ENCODE data around the gene NELL1. TPM values are rescaled to one million over a fixed set of nuclear protein-coding genes. Genes with fewer than 3 reads are reported as not detected.

NELL1 gene
- total and polyA plus RNA-seq, 2 experiments from 2014 or later: 1.6 TPM; not detected in 1

- H3K79me2 ChIP-seq (replicated peaks; ENCODE audit: insufficient read depth): no peaks in the 10 kb centered on the region
- H3K9me3 Mint-ChIP-seq: no peaks in the 10 kb centered on the region
- H3K27me3 Mint-ChIP-seq (ENCODE audit: insufficient read depth, low read depth, poor library complexity): no peaks in the 10 kb centered on the region
- no peaks in the 10 kb centered on the region for H3K27me3 ChIP-seq (ENCODE audit: insufficient read depth)
- TF ChIP-seq ETS1 (IDR thresholded peaks at IDR 0.05): no peak
- TF ChIP-seq JUNB (IDR thresholded peaks at IDR 0.05; ENCODE audit: unreplicated experiment): no peak
- TF ChIP-seq POLR2AphosphoS5 (IDR thresholded peaks at IDR 0.05; ENCODE audit: low read depth): no peak
- TF ChIP-seq ZNF331 (CRISPR knock-in tag; IDR thresholded peaks at IDR 0.05; ENCODE audit: low read depth): no peak
- no peak for TF ChIP-seq EZH2phosphoT487 (IDR thresholded peaks at IDR 0.05; ENCODE audit: unreplicated experiment)
- no peak for TF ChIP-seq ZNF114 (CRISPR knock-in tag; IDR thresholded peaks at IDR 0.05)
- no peak for TF ChIP-seq STAT1 (IDR thresholded peaks at IDR 0.05; ENCODE audit: unreplicated experiment)
- TF ChIP-seq, protein P1, sequence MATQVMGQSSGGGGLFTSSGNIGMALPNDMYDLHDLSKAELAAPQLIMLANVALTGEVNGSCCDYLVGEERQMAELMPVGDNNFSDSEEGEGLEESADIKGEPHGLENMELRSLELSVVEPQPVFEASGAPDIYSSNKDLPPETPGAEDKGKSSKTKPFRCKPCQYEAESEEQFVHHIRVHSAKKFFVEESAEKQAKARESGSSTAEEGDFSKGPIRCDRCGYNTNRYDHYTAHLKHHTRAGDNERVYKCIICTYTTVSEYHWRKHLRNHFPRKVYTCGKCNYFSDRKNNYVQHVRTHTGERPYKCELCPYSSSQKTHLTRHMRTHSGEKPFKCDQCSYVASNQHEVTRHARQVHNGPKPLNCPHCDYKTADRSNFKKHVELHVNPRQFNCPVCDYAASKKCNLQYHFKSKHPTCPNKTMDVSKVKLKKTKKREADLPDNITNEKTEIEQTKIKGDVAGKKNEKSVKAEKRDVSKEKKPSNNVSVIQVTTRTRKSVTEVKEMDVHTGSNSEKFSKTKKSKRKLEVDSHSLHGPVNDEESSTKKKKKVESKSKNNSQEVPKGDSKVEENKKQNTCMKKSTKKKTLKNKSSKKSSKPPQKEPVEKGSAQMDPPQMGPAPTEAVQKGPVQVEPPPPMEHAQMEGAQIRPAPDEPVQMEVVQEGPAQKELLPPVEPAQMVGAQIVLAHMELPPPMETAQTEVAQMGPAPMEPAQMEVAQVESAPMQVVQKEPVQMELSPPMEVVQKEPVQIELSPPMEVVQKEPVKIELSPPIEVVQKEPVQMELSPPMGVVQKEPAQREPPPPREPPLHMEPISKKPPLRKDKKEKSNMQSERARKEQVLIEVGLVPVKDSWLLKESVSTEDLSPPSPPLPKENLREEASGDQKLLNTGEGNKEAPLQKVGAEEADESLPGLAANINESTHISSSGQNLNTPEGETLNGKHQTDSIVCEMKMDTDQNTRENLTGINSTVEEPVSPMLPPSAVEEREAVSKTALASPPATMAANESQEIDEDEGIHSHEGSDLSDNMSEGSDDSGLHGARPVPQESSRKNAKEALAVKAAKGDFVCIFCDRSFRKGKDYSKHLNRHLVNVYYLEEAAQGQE (IDR thresholded peaks at IDR 0.05; ENCODE audit: unreplicated experiment): no peak
- TF ChIP-seq, protein P2, sequence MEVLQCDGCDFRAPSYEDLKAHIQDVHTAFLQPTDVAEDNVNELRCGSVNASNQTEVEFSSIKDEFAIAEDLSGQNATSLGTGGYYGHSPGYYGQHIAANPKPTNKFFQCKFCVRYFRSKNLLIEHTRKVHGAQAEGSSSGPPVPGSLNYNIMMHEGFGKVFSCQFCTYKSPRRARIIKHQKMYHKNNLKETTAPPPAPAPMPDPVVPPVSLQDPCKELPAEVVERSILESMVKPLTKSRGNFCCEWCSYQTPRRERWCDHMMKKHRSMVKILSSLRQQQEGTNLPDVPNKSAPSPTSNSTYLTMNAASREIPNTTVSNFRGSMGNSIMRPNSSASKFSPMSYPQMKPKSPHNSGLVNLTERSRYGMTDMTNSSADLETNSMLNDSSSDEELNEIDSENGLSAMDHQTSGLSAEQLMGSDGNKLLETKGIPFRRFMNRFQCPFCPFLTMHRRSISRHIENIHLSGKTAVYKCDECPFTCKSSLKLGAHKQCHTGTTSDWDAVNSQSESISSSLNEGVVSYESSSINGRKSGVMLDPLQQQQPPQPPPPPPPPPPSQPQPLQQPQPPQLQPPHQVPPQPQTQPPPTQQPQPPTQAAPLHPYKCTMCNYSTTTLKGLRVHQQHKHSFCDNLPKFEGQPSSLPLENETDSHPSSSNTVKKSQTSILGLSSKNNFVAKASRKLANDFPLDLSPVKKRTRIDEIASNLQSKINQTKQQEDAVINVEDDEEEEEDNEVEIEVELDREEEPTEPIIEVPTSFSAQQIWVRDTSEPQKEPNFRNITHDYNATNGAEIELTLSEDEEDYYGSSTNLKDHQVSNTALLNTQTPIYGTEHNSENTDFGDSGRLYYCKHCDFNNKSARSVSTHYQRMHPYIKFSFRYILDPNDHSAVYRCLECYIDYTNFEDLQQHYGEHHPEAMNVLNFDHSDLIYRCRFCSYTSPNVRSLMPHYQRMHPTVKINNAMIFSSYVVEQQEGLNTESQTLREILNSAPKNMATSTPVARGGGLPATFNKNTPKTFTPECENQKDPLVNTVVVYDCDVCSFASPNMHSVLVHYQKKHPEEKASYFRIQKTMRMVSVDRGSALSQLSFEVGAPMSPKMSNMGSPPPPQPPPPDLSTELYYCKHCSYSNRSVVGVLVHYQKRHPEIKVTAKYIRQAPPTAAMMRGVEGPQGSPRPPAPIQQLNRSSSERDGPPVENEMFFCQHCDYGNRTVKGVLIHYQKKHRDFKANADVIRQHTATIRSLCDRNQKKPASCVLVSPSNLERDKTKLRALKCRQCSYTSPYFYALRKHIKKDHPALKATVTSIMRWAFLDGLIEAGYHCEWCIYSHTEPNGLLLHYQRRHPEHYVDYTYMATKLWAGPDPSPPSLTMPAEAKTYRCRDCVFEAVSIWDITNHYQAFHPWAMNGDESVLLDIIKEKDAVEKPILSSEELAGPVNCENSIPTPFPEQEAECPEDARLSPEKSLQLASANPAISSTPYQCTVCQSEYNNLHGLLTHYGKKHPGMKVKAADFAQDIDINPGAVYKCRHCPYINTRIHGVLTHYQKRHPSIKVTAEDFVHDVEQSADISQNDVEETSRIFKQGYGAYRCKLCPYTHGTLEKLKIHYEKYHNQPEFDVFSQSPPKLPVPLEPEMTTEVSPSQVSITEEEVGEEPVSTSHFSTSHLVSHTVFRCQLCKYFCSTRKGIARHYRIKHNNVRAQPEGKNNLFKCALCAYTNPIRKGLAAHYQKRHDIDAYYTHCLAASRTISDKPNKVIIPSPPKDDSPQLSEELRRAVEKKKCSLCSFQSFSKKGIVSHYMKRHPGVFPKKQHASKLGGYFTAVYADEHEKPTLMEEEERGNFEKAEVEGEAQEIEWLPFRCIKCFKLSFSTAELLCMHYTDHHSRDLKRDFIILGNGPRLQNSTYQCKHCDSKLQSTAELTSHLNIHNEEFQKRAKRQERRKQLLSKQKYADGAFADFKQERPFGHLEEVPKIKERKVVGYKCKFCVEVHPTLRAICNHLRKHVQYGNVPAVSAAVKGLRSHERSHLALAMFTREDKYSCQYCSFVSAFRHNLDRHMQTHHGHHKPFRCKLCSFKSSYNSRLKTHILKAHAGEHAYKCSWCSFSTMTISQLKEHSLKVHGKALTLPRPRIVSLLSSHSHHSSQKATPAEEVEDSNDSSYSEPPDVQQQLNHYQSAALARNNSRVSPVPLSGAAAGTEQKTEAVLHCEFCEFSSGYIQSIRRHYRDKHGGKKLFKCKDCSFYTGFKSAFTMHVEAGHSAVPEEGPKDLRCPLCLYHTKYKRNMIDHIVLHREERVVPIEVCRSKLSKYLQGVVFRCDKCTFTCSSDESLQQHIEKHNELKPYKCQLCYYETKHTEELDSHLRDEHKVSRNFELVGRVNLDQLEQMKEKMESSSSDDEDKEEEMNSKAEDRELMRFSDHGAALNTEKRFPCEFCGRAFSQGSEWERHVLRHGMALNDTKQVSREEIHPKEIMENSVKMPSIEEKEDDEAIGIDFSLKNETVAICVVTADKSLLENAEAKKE (CRISPR knock-in tag; IDR thresholded peaks at IDR 0.05): no peak
- no peak for TF ChIP-seq CTCF (conservative IDR thresholded peaks at IDR 0.05; ENCODE audit: low read depth in 2 of 2)
- TF ChIP-seq EZH2 (IDR thresholded peaks at IDR 0.05; ENCODE audit: low read depth, unreplicated experiment): no peak
- TF ChIP-seq CREB1 (CRISPR knock-in tag; IDR thresholded peaks at IDR 0.05; ENCODE audit: low read depth): no peak
- TF ChIP-seq NANOG (IDR thresholded peaks at IDR 0.05; ENCODE audit: borderline replicate concordance): no peak
- H3K27ac Mint-ChIP-seq: no peak overlapping the region
- H3K36me3 Mint-ChIP-seq (ENCODE audit: low read depth): no peaks in the 10 kb centered on the region
- no peaks in the 10 kb centered on the region for H3K4me1 Mint-ChIP-seq
- no peak for ATAC-seq
- H3K4me3 ChIP-seq: no peak overlapping the region
- H2AFZ ChIP-seq: peak overlapping the region; percentile 16; the same call in 1 of the 2 replicates
- peaks cover 3% of the 10 kb centered on the region; the same call in 1 of the 2 replicates for H3K9me2 ChIP-seq (ENCODE audit: insufficient read depth)
- H3K4me2 ChIP-seq: no peak overlapping the region
- no peaks in the 10 kb centered on the region for H3K36me3 ChIP-seq (ENCODE audit: insufficient read depth)
- H3K4me1 ChIP-seq (ENCODE audit: insufficient read depth): no peaks in the 10 kb centered on the region
- DNase-seq (ENCODE audit: low spot score): no peak
- no peak overlapping the region for H3K27ac ChIP-seq (ENCODE audit: low read depth)
- H3F3A ChIP-seq (replicated peaks; ENCODE audit: low read depth): no peaks in the 10 kb centered on the region
- H3K4me3 Mint-ChIP-seq: no peak overlapping the region
- H4K20me1 ChIP-seq (replicated peaks; ENCODE audit: insufficient read depth): no peaks in the 10 kb centered on the region
Observed at GRCh38 chr11:21612326-21612725, 942.9 kb downstream of the NELL1 start.

Measured in GM23338 (cell line).